Heart right ventricle (tissue), 16 donors: ENCODE results near the gene PLXND1. TPM values are rescaled to one million over a fixed set of nuclear protein-coding genes. Genes with fewer than 3 reads are reported as not detected.

Source experiments
- ATAC-seq, 8 donors: fragments of 200-7000 bp; cut with Tn5 transposase; one replicate each; pipeline ENCODE4 v1.9.1; 2020; ENCODE audit warnings: mild to moderate bottlenecking in 8 of 8, moderate library complexity in 8 of 8, moderate number of reproducible peaks in 1 of 8
- DNase-seq, 2 donors: peaks; one replicate each; pipeline ENCODE4 v3.0.0-alpha.2; 2020
- H3K27ac ChIP-seq, 10 donors: fragments of 200-600 bp; sonication (generic) in 2 of 10; one replicate each; pipeline versions ENCODE4 v1.5.0 to v1.8.0; 2020 to 2022; ENCODE audit warnings: mild to moderate bottlenecking in 3 of 10
- H3K27me3 ChIP-seq, 7 donors: fragments of 200-600 bp; one replicate each; pipeline ENCODE4 v1.8.0; 2021 to 2022; ENCODE audit warnings: mild to moderate bottlenecking in 2 of 7
- H3K36me3 ChIP-seq, 9 donors: fragments of 200-600 bp; sonication (generic) in 1 of 9; one replicate each; pipeline versions ENCODE4 v1.5.0 to v1.8.0; 2020 to 2022; ENCODE audit warnings: mild to moderate bottlenecking in 2 of 9
- H3K4me1 ChIP-seq, 9 donors: fragments of 200-600 bp; sonication (generic) in 1 of 9; one replicate each; pipeline versions ENCODE4 v1.5.0 to v1.8.0; 2020 to 2022; ENCODE audit warnings: mild to moderate bottlenecking in 4 of 9
- H3K4me3 ChIP-seq, 10 donors: fragments of 200-600 bp; sonication (generic) in 2 of 10; one replicate each; pipeline versions ENCODE4 v1.5.0 to v1.8.0; 2020 to 2022; ENCODE audit warnings: mild to moderate bottlenecking in 7 of 10, moderate library complexity in 2 of 10
- H3K9me3 ChIP-seq, 11 donors: fragments of 200-600 bp in 10 of 11; sonication (generic) in 2 of 11; one replicate each; pipeline versions ENCODE4 v1.5.0 to v1.8.0; 2013 to 2022; ENCODE audit warnings: mild to moderate bottlenecking in 2 of 11, control low read depth in 1 of 11, moderate library complexity in 1 of 11
- WGBS, 2 donors: extraction: QIAGEN DNeasy Blood & Tissue Kit; methylation state at CpG; one replicate each; pipeline ENCODE4 v1.1.7; 2013; ENCODE audit warnings: inconsistent platforms in 1 of 2; 5-methylcytosine and 5-hydroxymethylcytosine counted together
- intact Hi-C, 10 donors: fragments of 100-400 bp; cut with DNase I; formaldehyde crosslinking; loops; one replicate each; pipeline versions ENCODE4 v1.11.1 to v1.14.2; 2022
- polyA plus RNA-seq, 2 donors: library from polyadenylated mRNA; stranded (reverse); fragments of 200-250 nt; gene quantifications; one replicate each; pipeline ENCODE4 v1.2.3, GENCODE V29; 2013
- total RNA-seq, 10 donors: library from RNA; stranded (reverse); fragmentation: NEBNext Ultra II Directional in 3 of 10; extraction: Animal tissue kit (Norgen Biotek cat#: 25700) in 3 of 10; gene quantifications; one replicate each; pipeline versions ENCODE4 v1.2.1 to v1.2.4, GENCODE V29; 2021 to 2023
- TF ChIP-seq, protein P1 (sequence below), 9 donors: fragments of 200-600 bp; sonication (generic) in 2 of 9; IDR thresholded peaks; one replicate each; pipeline versions ENCODE4 v1.5.0 to v1.8.0; 2021 to 2022; ENCODE audit warnings: antibody characterized with exemption in 9 of 9, mild to moderate bottlenecking in 5 of 9, moderate library complexity in 1 of 9
- donor health status: Arrhythmogenic right ventricular cardiomyopathy.
- donor health status: ischemic (EF 13 %, LVEDD 7.1; RV severe dilation, severe dysfunction).
- donor health status: healthy with polysubstance abuse.
- donor health status: DM: no; HTN: yes; CAD: no.
- donor health status: DM: no; HTN: no; CAD: no.
- donor health status: ischemic (EF 25% LVEDD 6.9; RV normal size, moderate dysfunction).
- donor health status: ischemic (EF 25% LVEDD 5.7; RV mildly dilated, moderate dysfunction).
- donor health status: healthy.
- donor health status: DM: yes; HTN: yes; CAD: no.
- donor health status: Ischemic cardiomyopathy.
- donor health status: ischemic (EF 35%, LVEDD 5.7; RV mildly dilated, moderate dysfunction).
- donor health status: nonischemic (EF 11% LVEDD 7.7; RV severe dilation, severe dysfunction).
- donor health status: DM: yes; HTN: yes; CAD: no.
- donor health status: PGD.
- donor health status: ischemic (EF 29% LVEDD 5.4; RV normal size, mild dysfunction).
- donor health status: nonischemic (EF 23%, LVEDD 6.1; RV moderate dilation, normal function).

Gene PLXND1
- total and polyA plus RNA-seq, 12 donors: 40.9 to 169 (median 65.8) TPM

GRCh38 chr3:129567939-129568338 is 38.5 kb downstream of the PLXND1 start:
- H3K27ac ChIP-seq: peak overlapping the region in 4 of 10 donors; percentile 2 to 84 (median 30)
- ATAC-seq (no peak), DNase-seq (no peak)
- TF ChIP-seq, protein P1, sequence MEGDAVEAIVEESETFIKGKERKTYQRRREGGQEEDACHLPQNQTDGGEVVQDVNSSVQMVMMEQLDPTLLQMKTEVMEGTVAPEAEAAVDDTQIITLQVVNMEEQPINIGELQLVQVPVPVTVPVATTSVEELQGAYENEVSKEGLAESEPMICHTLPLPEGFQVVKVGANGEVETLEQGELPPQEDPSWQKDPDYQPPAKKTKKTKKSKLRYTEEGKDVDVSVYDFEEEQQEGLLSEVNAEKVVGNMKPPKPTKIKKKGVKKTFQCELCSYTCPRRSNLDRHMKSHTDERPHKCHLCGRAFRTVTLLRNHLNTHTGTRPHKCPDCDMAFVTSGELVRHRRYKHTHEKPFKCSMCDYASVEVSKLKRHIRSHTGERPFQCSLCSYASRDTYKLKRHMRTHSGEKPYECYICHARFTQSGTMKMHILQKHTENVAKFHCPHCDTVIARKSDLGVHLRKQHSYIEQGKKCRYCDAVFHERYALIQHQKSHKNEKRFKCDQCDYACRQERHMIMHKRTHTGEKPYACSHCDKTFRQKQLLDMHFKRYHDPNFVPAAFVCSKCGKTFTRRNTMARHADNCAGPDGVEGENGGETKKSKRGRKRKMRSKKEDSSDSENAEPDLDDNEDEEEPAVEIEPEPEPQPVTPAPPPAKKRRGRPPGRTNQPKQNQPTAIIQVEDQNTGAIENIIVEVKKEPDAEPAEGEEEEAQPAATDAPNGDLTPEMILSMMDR (IDR thresholded peaks at IDR 0.05): no peak
- H3K27me3 ChIP-seq: no peaks in the 10 kb centered on the region
- intact Hi-C loops: no loop called here
- H3K9me3 ChIP-seq: no peaks in the 10 kb centered on the region
- no peak overlapping the region for H3K4me3 ChIP-seq
- WGBS, 2 donors: 57 to 70% methylated on average over 6 of the region's 6 CpGs
- H3K4me1 ChIP-seq: peaks cover 15 to 53% (median 38%) of the 10 kb centered on the region in 9 donors
- peaks cover 0 to 100% (median 36%) of the 10 kb centered on the region in 9 donors for H3K36me3 ChIP-seq

- intact Hi-C loops: no loop called here
- 61 to 66% methylated on average over 18 of the region's 18 CpGs for WGBS, 2 donors
- peaks cover 0 to 100% (median 38%) of the 10 kb centered on the region in 9 donors for H3K36me3 ChIP-seq
- TF ChIP-seq, protein P1 (IDR thresholded peaks at IDR 0.05): no peak
- H3K4me3 ChIP-seq: no peak overlapping the region
- ATAC-seq (peak in 4 of 8 donors; percentile 4 to 34 (median 9)), DNase-seq (no peak)
- no peaks in the 10 kb centered on the region for H3K9me3 ChIP-seq
- peak overlapping the region in 6 of 10 donors; percentile 0 to 84 (median 28) for H3K27ac ChIP-seq
- H3K4me1 ChIP-seq: peaks cover 15 to 60% (median 45%) of the 10 kb centered on the region in 9 donors
- H3K27me3 ChIP-seq: no peaks in the 10 kb centered on the region
Observed at GRCh38 chr3:129567176-129567705, 39.2 kb downstream of the PLXND1 start.

GRCh38 chr3:129565902-129566301 is 40.6 kb downstream of the PLXND1 start:
- TF ChIP-seq, protein P1 (IDR thresholded peaks at IDR 0.05): no peak
- Histone ChIP-seq H3K9me3 (no peaks in the 10 kb centered on the region), H3K4me1 (peaks cover 25 to 74% (median 58%) of the 10 kb centered on the region in 9 donors), H3K27ac (peak overlapping the region in 5 of 10 donors; percentile 20 to 84 (median 23)), H3K27me3 (no peaks in the 10 kb centered on the region), H3K36me3 (peaks cover 0 to 100% (median 31%) of the 10 kb centered on the region in 9 donors), H3K4me3 (no peak overlapping the region)
- 89 to 93% methylated on average over 7 of the region's 7 CpGs for WGBS, 2 donors
- no peak for DNase-seq
- ATAC-seq: no peak
- intact Hi-C loops: no loop called here

- Histone ChIP-seq H3K4me3 (no peak overlapping the region), H3K4me1 (peaks cover 33 to 82% (median 66%) of the 10 kb centered on the region in 9 donors), H3K9me3 (no peaks in the 10 kb centered on the region), H3K27me3 (no peaks in the 10 kb centered on the region), H3K36me3 (peaks cover 0 to 100% (median 26%) of the 10 kb centered on the region in 9 donors), H3K27ac (peak overlapping the region in 9 of 10 donors; percentile 22 to 86 (median 52))
- 92 to 94% methylated on average over 21 of the region's 21 CpGs for WGBS, 2 donors
- intact Hi-C loops: loop anchor here in 3 of 10 donors (5.0 kb wide), 2 partner anchors 32 to 37 kb away; no protein-coding TSS in a partner anchor
- TF ChIP-seq, protein P1 (IDR thresholded peaks at IDR 0.05): no peak
- ATAC-seq (no peak), DNase-seq (peak in 1 of 2 donors; percentile 9)
Observed at GRCh38 chr3:129564981-129565644, 41.4 kb downstream of the PLXND1 start.
